ENCODE results near the gene DDHD1.
"Not testable (repeated sequence)": the region's sequence is repeated elsewhere in the genome, so short reads cannot be mapped to it uniquely, and the experiment has no call there.

DDHD1 gene

DNA sequence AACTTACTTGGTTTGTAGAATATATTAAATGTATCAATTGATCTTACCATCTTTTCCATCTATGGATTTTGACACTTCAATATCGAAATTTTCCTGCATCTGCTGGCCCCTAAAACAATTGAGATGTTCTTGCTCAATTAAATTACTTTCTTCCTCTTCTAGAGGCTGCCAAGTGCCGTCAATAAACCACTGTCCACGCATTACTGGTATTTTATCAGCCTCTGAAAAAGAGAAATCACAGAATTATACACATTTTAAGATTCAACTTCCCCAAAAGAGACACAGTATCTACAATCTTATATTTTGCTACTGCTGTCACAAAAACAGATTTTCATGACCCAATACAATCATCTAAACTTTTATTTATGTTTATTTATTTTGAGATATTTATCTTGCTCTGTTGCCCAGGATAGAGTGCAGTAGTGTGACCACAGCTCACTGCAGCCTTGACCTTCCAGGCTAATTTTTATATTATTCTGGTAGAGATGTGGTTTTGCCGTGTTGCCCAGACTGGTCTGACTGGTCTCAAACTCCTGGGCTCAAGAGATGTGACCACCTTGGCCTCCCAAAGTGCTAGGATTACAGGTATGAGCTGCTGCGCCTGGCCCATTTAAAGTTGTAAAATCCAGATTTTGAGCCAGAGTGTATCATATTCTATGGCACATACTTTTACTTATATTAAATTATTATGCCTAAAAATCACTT, 49.3 kb downstream of the DDHD1 start:
- no peak for DNase-seq

GRCh38 chr14:53093206-53093605, 59.9 kb downstream of the DDHD1 start:
- no peak for DNase-seq

DNA sequence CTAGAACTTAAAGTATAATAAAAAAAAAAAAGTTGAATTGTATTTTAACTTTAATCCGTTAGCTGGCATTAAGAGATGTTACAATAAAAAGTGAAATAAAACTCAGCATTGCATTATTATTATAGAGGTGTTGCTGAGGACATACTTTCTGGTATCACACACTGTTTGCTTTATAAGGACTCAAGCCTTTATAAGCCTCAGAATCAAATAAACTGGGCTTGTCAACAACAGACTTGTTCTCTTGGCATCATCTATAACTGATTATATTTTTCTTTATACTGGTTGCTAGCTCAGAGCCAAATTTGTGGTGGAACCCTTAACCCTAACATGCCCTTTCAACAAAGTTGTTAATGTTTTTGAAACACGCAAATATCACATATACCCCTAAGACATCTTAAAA, 62.3 kb downstream of the DDHD1 start:
- no peak for DNase-seq

- not testable (repeated sequence) for DNase-seq
These were observed 68.2 kb downstream of the DDHD1 start for GRCh38 chr14:53084954-53085353.

DNA sequence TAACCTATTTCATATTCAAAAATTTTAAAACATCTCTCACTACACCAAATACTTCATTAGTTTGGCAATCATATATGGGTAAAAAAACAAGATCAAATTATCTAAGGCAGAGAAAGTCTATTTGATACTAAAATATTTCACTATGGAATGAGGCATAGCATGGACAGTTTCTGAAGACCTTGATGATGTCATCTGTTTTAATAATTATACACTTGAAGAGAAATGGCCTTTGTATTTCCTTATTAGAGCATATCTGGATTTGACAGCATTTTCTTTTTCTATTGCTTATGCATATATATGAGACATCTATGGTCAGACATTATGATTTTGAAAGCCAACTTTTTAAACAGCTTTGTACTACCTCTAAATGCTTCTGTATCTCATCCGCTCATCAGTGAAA, 88.6 kb downstream of the DDHD1 start:
- DNase-seq, result no peak

DNA sequence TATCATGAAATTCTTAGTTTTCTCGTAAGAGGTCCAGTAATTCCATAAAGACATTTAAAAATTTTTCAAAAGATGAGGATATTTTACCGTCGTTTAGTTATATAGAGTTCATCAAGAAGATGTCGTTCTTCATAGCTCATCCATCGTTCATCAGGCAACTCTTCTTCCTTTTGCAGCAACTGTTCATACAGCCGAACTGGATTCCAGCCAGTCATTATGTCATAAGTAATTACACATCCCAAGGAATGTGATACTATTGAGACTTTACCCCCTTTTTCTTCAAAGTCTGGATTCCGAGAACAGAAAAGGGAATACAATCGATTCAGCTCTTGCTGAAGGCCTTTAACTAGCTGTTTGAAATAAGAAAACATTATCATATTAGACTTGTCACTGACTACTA, 90.3 kb downstream of the DDHD1 start:
- no peak for DNase-seq

DNA sequence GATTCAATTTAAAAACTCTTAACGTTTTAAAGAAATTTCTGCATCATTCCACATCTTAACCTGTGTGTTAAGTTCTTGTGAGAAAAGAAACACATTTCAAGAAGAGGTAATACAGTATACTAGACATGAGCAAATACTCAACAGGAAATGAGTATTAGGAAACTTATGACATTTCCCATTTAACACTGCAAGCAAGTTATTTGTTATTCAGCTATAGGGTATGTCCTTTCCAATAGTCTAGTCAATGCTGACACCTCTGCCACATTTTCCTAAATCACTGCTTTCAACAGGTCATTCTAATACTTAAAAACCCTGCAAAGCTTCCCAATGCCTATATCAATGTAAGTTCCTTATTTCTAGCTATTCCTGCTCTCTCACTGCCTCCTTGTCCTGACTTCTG, 93.1 kb downstream of the DDHD1 start:
- no peak for DNase-seq

DNA sequence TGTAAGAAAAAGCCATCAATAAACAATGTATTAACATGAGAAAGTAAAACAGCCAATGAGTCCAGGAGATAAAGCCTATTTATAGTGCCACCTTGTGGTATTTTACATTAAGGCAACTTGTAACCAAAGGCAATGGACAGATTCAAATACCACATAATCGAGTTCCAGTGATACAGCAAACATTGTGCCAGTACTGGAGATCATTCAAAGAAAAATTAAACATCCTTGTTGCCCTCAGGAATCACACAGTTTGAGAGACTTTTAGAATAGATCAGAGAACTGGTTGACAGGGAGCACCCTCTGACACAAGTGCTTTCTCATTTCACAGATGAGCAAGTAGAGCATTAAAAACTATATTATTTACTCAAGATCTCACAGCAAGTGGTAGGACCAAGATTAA, 98.1 kb downstream of the DDHD1 start:
- DNase-seq, result peak; percentile 56

DNA sequence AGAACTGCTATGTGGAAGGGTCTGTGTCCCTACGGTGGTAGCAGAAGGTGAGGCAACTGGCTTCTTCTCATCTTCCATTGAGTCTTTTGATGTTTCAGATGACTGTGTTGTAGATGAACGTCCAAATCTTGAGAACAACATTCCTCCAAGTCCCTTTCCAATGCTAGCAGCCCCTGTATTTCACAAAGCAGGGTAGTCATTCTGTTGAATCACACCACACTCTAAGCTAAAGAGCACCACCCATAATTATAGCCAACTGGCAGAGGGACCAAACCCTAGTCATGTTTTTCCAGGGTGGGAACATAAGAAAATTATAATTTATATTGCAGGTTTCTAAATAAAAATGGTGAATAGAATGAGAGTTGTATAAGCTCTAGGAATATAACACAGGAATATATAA, 98.7 kb downstream of the DDHD1 start:
- no peak for DNase-seq

DNA sequence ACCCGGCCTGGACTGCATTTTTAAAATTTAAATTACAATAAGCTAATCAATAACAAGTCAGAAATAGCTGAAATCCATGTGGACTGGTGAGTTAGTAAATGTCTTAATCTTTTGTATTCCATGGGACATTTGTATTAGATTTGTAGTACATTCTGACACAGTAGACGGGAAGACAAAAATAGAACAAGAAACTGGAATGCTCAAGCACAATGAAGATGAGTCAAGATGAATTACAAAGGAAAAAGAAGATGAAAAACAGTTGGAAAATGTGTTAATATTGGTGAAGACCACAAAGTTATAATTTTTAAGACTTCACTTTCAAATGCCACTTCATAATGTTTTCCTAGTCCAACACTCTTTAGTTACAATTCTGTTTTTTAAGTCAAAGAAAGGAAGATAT, 104.5 kb downstream of the DDHD1 start:
- DNase-seq, result no peak

- no peak for DNase-seq
These were observed 105.6 kb downstream of the DDHD1 start for GRCh38 chr14:53047307-53048069.

DNA sequence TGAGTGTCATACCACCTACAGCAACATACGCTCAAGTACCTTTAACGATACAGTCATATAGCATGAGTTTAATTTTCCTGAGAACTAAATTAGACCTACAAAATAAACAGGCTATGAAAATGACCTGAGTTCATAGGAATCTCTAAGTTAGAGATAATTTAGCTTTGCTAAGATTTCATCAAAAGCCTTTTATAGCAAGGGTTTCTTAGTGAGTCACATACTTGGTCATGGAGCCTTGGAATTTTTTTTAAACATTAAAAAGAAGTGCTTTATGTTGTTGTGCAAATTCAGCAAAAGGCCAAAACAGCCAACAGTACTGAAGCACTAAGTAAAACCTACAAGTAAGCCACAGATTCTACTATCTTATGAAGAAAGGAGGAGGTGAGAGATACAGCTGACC, 108.6 kb downstream of the DDHD1 start:
- DNase-seq, result no peak

DNA sequence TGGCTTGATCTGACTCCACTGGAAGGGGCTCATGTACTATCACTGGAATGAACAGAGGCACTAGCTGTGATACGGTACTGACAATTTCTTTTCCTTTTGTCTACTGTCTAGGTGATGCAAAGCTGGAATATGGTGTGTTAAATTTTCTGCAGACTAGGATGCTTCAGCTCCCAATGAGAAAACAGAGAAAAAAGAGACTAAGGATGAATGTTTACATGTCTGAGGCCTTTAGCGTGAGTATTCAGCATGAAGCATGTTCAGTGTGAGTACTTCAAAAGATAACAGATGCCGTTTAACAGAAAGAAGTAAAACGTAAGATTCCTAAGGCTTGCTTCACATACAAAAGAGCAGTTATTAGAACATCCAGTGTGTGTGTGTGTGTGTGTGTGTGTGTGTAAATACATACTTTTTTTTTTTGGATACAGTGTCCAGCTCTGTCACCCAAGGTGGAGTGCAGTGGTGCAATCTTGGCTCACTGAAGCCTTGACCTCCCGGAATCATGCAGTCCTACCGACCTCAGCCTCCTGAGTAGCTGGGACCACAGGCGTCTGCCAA, 110.0 kb downstream of the DDHD1 start:
- DNase-seq, result no peak

GRCh38 chr14:53042480-53042879, 110.6 kb downstream of the DDHD1 start:
- DNase-seq, result no peak

- no peak for DNase-seq
These were observed 112.1 kb downstream of the DDHD1 start for GRCh38 chr14:53041067-53041466.

GRCh38 chr14:53038629-53039028, 114.5 kb downstream of the DDHD1 start:
- DNase-seq, result no peak

DNA sequence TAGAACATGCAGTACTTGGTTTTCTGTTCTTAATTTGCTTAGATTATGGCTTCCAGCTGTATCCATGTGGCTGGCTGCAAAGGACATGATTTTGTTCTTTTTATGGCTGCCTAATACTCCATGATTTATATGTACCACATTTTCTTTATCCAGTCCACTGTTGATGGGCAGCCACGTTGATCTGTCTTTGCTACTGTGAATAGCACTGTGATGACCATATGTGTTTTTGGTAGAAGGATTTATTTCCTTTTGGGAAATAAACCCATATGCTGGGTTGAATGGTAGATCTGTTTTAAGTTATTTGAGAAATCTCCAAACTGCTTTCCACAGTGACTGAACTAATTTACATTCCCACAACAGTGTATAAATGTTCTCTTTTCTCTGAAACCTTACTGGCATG, 116.1 kb downstream of the DDHD1 start:
- DNase-seq, result no peak

DNA sequence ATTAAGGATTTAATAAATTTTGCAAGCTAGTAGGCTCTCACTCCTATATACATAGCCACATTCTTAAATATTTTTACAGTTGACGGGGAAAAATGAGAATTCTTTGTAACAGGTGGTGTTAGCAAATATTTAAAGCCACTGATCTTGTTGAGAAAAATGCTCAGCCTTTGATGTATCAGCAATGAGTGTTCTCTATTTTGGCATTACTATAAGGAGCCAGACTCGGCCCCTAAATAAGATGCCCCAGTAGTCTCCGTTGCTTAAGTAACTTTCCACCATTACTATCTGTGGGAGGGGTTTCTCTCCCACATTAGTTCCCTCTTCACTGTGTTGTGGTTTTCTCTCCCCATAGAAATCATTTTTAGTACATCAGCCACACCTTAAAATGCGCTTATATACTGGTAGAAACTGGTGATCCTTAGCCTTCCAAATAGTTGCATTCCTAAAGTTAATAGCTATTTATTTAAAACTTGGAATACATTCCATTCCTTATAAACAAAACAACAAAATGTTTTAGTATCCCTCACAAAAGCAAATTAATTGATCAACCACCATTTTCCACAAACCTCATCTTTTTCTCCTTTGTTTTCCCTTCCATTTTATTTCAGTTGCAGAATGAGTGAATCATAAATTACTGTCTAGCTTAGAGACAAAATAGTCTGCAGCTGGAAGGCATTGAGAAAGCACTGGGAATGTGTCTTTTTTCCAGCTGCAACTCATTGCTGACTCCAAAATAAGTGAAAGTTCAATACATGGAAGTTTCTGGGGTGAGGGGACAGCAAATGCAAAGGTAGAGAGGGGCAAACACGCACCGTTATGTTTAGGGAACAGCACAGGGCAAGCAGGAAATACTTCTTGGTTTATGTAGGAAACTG, 117.5 kb downstream of the DDHD1 start:
- no peak for DNase-seq

DNA sequence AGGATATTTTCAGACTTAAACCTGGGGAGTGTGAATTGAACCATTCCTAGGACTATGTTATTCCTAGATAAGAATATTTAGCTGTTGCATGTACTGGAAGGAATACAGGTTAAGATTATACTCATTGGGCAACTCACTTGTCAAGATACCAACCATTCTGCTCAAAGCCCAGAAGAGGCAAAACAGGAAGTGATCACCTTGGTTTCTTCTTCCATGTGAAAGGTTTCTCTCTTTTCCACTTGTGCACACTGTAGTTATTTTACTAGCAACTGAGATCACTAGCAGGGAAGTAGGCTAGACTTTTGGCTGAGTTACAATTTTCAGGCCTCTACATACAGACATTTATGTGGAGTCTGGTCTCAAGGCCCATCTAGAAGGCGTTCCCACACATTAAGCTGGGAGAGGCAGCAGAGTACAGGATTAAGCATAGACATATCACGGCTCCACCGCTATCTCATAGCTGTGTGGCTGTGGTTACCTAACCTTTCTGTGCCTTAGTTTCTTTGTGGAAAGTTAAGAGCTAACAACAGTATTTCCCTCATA, 118.4 kb downstream of the DDHD1 start:
- no peak for DNase-seq

DNA sequence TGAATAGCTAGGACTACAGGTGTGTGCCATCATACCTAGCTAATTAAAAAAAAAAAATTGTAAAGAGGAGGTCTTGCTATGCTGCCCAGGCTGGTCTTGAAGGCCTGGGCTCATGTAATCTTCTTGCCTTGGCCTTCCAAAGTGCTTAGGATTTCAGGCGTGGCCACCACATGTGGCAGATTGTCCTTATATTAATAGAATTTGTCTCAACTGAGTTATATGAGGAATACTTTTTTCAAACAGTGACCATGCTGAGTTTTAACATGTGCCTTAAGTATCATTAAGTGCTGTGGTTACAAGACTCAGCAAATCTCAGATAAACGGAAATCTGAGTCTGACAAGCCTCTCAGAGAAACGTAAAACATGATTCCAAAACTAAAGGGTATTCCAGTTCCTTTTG, 119.1 kb downstream of the DDHD1 start:
- no peak for DNase-seq

- no peak for DNase-seq
These were observed 120.2 kb downstream of the DDHD1 start for GRCh38 chr14:53032838-53033390.

GRCh38 chr14:53032161-53032803, 120.8 kb downstream of the DDHD1 start:
- no peak for DNase-seq
